ENCODE results near the gene IYD.

DNA sequence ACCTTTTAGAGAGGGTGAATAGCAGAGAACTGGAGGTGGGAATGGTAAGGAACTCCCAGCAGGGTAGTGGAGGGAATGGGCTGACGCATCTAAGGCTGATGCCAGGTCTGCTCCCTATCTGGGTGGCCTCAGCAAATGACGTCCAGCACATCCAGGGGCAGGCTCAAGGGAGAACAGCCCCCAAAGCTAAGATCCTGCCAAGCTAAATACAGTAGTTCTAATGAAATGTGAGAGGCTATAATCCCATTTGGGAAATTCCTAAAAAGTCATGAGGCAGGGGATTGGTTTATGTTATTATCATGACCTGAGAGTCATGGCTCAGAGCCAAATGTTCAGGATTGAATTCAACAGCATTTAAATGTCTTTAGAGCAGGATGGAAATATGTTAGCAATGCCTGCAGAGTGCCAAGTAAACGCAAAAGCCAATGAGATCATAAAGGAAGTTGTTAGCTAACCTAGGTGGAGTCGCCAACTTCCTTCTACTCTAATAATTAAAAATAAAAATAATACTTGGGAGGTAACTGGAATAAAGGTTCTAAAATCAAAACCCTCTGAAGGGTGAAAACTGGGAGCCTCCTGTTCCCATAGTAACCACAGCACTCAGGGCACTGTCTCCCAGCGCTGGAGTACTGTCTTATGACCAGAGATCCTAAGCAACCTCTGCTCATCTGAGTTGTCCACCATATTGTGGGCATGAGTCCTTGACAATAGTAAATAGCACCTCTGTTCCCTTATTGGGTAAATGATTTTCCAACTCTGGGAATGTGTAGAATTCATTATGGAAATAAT is 34.8 kb downstream of the IYD start:
- TF ChIP-seq EZH2phosphoT487 (IDR thresholded peaks at IDR 0.05; ENCODE audit: borderline replicate concordance) = no peak
- TF ChIP-seq, protein P1, sequence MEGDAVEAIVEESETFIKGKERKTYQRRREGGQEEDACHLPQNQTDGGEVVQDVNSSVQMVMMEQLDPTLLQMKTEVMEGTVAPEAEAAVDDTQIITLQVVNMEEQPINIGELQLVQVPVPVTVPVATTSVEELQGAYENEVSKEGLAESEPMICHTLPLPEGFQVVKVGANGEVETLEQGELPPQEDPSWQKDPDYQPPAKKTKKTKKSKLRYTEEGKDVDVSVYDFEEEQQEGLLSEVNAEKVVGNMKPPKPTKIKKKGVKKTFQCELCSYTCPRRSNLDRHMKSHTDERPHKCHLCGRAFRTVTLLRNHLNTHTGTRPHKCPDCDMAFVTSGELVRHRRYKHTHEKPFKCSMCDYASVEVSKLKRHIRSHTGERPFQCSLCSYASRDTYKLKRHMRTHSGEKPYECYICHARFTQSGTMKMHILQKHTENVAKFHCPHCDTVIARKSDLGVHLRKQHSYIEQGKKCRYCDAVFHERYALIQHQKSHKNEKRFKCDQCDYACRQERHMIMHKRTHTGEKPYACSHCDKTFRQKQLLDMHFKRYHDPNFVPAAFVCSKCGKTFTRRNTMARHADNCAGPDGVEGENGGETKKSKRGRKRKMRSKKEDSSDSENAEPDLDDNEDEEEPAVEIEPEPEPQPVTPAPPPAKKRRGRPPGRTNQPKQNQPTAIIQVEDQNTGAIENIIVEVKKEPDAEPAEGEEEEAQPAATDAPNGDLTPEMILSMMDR (conservative IDR thresholded peaks at IDR 0.05; ENCODE audit: low read length) = no peak

Measured in Loucy (cell line).